ENCODE results near the gene ORM2.

DNA sequence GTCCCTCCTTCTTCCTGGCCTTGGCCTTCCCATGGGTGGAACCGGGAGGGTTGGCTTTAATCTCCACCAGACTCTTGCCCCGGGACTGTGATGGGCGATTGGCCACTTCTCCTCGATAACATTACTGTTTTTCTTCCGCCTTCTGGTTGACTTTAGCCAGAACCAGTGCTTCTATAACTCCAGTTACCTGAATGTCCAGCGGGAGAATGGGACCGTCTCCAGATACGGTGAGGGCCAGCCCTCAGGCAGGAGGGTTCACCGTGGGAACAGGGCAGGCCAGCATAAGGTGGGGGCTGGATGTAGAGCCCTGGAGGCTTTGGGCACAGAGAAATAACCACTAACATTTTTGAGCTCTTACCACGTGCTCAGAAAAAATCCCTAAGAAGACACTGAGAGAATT, 967 bp downstream of the ORM2 start:
- TF ChIP-seq, protein P1, sequence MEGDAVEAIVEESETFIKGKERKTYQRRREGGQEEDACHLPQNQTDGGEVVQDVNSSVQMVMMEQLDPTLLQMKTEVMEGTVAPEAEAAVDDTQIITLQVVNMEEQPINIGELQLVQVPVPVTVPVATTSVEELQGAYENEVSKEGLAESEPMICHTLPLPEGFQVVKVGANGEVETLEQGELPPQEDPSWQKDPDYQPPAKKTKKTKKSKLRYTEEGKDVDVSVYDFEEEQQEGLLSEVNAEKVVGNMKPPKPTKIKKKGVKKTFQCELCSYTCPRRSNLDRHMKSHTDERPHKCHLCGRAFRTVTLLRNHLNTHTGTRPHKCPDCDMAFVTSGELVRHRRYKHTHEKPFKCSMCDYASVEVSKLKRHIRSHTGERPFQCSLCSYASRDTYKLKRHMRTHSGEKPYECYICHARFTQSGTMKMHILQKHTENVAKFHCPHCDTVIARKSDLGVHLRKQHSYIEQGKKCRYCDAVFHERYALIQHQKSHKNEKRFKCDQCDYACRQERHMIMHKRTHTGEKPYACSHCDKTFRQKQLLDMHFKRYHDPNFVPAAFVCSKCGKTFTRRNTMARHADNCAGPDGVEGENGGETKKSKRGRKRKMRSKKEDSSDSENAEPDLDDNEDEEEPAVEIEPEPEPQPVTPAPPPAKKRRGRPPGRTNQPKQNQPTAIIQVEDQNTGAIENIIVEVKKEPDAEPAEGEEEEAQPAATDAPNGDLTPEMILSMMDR (IDR thresholded peaks at IDR 0.05) = no peak
- TF ChIP-seq POLR2A (IDR thresholded peaks at IDR 0.05) = no peak

Data from Peyer's patch (tissue), 4 donors.